CD4-positive, alpha-beta T cell treated with Interleukin-1 beta for 1 hour (primary cell): ENCODE measurements around the gene CLN6.
"Not testable (repeated sequence)": the region's sequence is repeated elsewhere in the genome, so short reads cannot be mapped to it uniquely, and the experiment has no call there.

Experiments
- DNase-seq, 2 donors: peaks; one replicate each; pipeline ENCODE4 v3.0.0-alpha.2; 2020 to 2022

The CLN6 gene

GRCh38 chr15:68186671-68187397 is 42.7 kb downstream of the CLN6 start:
- no peak for DNase-seq

GRCh38 chr15:68184616-68185480 is 44.7 kb downstream of the CLN6 start:
- no peak for DNase-seq

DNA sequence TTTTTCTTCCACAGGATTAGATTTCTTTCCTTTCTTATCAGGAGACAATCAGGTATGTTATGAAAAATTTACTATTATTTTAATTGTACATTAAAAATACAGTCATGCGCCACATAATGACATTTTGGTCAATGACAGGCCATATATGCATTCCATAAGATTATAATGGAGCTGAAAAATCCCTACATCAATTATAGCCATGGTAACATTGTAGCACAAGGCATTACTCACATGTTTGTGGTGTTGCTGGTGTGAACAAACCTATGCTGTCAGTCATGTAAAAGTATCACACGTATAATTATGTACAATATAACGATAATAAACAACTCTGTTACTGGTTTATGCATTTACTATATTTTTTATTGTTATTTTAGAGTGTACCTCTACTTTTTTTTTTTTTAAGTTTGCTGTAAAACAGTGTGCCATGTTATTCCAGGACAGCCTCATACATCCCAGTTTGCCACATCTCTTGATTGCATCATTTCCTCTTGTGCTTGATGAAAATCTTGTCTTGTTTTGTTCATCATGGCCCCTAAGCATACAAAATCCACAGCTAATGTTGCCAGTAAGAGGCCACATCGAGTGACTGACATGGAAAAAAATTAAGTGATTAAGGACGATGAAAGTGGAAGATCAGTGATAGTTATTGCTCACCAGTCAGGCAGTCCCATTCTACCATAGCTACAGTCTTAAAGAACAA is 45.8 kb downstream of the CLN6 start:
- DNase-seq: no peak

GRCh38 chr15:68177742-68178141 is 51.8 kb downstream of the CLN6 start:
- DNase-seq: no peak

DNA sequence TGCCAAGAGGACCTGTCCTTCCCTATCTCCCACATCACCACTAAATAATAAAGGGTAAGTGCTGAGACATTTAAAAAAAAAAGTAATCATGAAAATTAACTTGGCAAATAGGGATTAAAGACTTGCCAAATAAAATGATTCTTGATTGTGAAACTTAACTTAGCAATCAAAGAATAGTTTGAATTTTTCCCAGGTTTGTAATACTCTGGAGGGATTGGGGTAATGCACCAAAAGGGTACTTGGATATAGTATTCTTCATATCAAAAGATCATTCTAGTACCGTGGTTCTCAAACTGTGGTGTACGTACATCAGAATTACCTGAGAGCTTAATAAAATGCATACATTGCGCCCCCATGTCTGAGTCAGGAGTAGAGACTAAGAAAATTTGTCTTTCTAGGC is 52.9 kb downstream of the CLN6 start:
- DNase-seq: no peak

- no peak for DNase-seq
Measured at GRCh38 chr15:68175526-68175925, 54.0 kb downstream of the CLN6 start.

DNA sequence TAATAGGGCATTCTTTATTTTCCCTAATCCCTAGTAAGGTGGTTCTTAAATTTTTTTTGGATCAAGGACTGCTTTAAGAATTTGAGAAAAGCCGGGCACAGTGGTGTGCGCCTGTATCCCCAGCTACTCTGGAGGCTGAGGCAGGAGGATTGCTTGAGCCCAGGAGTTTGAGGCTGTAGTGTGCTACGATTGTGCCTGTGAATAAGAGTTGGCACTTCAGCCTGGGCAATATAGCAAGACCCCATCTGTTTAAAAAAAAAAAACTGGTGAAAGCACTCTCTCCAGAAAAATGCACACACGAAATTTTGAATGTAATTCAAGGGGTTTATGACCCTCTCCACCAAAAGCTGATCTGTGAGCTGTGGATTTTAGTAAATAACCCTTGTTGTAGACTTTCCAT is 56.4 kb downstream of the CLN6 start:
- no peak for DNase-seq

GRCh38 chr15:68172037-68172436 is 57.5 kb downstream of the CLN6 start:
- not testable (repeated sequence) for DNase-seq

DNA sequence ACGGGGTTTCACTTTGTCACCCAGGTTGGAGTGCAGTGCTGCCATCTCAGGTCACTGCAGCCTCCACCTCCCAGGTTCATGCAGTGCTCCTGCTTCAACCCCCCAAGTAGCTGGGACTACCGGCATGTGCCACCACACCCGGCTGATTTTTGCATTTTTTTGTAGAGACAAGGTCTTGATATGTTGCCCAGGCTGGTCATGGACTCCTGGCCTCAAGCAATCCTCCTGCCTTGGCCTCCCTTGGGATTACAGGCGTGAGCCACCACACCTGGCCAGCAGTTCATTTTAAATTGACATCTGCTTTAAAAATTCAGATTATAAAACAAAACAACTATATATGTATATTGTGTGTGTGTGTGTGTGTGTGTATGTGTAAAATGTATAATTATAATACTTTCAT is 62.7 kb downstream of the CLN6 start:
- DNase-seq: no peak

GRCh38 chr15:68163191-68163590 is 66.3 kb downstream of the CLN6 start:
- DNase-seq: no peak

- no peak for DNase-seq
Measured at GRCh38 chr15:68158046-68158628, 71.4 kb downstream of the CLN6 start.

DNA sequence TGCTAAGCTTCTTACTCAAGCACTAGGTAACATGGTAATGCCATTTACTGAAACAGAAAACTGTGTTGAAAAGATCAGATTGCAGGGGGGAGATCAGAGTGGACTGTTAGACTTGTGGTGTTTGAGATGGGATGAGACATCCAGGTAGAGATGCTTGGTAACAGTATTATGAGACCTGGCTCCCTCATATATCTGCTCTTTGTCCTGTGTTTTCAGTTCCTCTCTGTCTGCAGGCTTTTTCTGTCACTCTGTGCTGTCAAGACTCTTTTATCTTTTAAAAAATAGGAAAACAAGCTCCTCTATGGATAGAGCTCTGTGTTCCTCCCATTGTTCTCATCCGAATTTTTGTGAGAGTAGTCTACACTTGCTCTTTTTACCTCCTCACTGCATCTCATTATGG is 72.5 kb downstream of the CLN6 start:
- no peak for DNase-seq
